Activated CD4-positive, alpha-beta T cell treated with anti-CD3 and anti-CD28 coated beads, Interleukin-2, Interleukin-6, amounts not matched to agents 100 ng/mL and 50 ng/mL, durations not matched to agents 16 hours and 8 hours (primary cell): Measurements from ENCODE around the gene DHRSX.
"Not testable (repeated sequence)": the region's sequence is repeated elsewhere in the genome, so short reads cannot be mapped to it uniquely, and the experiment has no call there.

Experiments used
- DNase-seq: peaks from one replicate; pipeline ENCODE4 v3.0.0-alpha.2; 2020

DHRSX gene

DNA sequence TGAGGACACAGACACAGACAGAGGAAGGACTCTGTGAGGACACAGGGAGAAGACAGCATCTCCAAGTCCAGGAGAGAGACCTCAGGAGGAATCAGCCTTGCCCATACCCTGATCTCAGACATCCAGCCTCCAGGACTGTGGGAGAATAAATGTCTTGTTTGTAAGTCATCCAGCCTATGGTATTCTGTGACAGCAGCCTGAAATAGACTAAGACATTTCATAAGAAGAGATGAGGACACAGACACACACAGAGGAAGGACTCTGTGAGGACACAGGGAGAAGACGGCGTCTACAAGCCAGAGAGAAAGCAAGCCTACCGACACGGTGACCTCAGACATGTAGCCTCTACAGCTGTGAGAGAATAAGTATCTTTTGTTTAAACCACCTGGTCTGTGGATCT, 112.1 kb downstream of the DHRSX start:
- no peak for DNase-seq

DNA sequence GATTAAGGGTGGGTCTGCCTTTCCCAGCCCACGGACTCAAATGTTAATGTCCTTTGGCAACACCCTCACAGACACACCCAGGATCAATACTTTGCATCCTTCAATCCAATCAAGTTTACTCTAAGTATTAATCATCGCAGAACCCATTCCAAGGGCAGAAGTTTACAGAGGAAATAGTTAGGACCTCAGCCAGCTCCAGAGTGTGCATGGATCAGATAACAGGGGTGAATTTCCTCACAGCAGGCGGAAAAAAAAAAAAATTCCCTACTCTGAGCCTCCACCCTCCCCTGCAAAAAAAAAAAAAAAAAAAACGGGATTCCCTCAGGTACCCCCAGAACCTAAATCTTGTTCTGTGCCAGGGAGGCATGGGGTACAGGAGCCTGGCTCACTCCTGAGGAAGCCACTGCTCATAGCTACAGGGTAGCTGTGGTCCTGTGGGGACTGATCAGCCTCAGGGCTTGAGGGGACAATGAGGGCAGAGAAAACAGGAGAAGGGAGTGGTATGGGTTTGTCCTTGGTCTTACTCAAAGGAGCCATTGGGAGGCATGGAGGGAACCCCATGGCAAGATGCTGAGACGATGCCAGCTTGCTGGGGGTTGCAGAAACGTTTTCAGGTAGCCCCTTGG, 113.0 kb downstream of the DHRSX start:
- no peak for DNase-seq

DNA sequence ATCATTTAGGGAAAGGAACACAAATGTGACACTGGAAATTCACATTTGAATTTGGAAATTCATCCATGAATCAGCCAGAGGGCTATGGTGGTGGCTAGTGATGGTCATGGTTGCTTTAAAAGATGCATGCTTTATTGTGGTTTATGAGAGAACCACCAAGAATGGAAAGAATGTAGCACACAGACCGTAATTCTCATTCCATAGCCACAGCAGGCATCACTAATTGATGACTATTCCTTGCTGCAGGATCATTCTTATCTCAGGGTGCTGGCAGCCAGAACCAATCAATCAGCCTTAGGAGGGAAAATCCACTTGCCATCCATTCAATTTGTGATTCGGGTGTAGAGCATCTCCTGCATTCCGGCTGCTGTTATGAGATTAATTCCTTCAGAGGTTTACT, 115.6 kb downstream of the DHRSX start:
- DNase-seq: no peak

DNA sequence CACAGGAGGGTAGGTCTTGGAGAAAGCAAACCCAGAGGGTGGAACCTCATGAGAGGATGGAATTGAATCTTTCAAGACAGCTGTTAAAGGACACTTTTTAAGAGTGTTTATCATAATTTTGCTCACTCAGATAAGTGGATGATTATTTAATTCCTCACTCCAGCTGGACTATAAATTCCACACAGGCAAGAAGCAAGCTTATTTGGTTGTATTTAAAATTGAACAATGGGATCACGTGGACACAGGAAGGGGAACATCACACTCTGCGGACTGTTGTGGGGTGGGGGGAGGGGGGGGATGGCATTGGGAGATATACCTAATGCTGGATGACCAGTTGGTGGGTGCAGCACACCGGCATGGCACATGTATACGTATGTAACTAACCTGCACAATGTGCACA, 116.3 kb downstream of the DHRSX start:
- DNase-seq: no peak

DNA sequence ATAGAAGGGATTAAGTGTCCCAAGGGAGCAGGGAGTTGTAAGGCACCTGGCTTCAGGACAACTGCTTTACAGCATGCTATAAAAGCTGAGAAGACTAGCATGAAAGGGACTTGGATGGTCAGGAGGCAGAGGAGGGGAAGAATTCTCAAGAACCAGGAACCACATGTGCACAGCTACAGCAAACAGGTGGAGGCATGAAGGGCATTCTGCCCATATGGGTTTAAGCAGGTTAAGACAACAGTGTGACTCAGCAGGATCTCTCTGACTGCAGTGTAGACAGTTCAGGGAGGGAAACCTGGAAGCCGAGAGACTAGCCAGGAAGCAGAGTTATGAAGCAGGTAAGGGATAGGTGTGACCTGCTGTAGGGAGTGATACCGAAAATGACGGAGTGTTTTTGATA, 117.0 kb downstream of the DHRSX start:
- no peak for DNase-seq

DNA sequence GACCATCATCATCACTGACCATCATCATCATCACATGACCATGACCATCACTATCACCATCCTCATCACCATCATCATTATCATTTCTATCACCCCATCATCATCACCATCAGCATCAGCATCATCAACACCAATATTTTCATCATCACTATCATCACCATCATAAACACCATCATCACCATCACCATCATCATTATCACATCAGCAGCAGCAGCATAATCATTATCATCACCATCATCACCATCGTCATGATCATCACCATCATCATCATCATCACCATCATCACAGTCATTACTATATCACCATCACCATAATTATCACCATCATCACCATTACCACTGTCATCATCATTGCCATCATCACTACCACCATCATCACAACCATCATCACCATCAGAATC, 117.6 kb downstream of the DHRSX start:
- DNase-seq: no peak

DNA sequence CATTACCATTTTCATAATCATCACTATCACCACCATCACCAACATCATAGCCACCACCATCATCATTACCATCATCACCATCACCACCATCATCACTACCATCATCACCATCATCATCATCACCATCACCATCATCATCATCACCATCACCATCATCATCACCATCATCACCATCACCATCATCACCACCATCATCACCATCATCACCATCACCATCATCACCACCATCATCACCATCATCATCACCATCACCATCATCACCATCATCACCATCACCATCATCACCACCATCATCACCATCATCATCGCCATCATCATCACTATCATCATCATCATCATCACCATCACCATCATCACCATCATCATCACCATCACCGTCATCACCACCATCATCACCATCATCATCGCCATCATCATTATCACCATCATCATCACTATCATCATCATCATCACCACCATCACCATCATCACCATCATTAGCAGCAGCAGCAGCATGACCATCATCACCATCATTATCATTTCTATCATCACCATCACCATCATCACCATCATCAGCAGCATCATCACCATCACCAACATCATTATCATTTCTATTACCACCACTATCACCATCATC, 118.2 kb downstream of the DHRSX start:
- not testable (repeated sequence) for DNase-seq

DNA sequence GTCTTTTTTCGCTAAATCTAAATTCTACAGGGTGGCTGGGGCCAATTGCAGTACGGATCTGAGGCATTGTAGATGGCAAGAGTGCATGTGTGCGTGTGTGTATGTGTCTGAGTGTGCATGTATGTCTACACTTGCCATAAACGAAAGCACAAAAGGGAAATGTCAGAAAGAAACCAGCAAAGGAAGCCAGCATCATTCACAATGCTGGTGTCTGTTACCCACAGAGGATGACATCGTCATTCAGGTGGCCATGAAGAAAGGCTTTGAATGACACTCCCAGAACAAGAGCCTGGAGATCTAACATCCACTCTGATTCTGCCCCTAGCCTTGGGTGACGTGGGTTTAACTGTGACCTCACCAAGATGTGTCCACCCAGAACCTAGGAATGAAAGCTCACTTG, 124.6 kb downstream of the DHRSX start:
- DNase-seq: no peak

DNA sequence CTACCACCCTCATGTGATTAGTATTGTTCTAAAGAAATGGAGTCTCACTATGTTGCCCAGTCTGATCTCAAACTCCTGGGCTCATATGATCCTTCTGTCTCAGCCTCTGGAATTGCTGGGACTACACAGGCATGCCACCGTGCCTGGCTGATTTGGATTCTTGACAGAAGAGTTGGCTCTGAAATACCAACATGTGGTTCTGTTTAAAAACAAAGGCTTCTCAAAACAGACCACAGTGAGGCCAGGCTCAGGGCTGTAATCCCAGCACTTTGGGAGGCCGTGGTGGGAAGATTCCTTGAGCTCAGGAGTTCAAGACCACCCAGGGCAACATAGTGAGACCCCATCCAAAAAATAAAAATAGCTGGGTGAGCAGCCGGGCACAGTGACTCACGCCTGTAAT, 126.7 kb downstream of the DHRSX start:
- no peak for DNase-seq

DNA sequence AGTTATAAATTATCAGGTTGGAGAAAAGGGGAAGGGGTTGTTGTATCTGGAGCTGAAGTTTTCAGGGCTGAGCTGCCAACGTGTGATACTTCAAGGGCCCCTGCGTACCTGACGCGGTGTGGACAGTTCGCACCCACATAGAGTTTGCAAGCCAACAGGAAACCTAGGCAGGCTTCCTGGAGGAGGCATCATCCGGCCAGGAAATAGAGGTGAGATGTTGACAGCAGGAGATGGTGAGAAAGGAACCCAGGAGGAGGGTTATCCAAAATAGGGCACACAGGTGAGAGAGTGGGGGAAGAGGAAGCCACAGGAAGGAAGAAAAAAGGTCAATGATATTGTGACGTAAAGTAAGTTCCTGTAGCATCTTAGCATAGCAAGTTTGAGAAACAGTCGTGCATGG, 127.2 kb downstream of the DHRSX start:
- DNase-seq: no peak

DNA sequence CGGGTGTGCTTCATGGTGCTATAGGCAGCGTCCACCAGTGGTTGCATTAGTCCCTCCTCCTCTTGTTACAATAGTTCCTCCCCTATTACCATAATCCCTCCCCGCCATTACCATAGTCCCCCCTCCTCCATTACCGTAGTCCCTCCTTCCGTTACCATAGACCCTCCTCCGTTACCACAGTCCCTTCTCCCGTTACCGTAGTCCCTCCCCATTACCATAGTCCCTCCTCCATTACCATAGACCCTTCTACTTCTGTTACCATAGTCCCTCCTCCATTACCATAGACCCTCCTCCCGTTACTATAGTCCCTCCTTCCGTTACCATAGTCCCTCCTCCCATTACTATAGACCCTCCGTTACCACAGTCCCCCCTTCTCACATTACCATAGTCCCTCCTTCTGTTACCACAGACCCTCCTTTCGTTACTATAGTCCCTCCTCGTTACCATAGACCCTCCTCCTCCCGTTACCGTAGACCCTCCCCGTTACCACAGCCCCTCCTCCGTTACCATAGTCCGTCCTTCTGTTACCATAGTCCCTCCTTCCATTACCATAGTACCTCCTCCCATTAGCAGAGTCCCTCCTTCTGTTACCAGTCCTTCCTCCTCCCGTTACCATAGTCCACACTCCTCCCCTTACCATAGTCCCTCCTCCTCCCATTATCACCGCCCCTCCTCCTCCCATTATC, 129.6 kb downstream of the DHRSX start:
- no peak for DNase-seq

DNA sequence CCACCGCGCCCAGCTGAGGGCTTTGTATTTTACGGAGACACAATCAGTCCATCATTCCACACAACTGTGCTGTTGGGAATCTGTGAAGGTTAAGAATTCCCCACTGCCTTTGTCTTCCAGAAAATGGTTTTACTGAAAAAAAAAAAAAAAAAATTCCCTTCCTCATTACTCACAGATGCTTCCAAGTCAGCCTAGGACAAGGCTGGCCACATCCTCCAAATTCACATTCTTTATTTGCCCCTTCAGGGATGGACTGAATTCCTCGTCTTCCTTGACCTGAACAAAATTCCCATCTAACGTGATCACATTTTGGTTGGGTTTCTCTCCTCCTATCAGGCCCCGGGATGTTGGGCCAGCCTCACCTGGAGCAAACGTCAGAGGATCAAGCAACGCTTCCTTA, 130.3 kb downstream of the DHRSX start:
- DNase-seq: no peak

DNA sequence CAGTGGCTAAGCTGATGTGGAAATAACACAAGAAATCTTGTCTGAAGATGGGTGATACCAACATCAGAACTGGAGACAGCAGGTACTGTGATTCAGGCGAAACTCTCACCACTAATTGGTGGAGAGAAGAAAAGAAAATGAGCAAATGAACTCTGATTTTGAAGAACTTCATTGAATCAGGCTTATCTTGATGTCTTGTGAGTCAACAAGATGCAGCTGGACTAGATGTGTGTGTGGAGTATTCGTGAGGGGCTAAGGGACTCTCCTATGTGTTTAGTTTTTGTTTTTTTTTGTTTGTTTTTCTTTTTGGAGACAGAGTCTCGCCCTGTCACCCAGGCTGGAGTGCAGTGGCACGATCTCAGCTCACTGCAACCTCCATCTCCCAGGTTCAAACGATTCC, 131.6 kb downstream of the DHRSX start:
- no peak for DNase-seq

DNA sequence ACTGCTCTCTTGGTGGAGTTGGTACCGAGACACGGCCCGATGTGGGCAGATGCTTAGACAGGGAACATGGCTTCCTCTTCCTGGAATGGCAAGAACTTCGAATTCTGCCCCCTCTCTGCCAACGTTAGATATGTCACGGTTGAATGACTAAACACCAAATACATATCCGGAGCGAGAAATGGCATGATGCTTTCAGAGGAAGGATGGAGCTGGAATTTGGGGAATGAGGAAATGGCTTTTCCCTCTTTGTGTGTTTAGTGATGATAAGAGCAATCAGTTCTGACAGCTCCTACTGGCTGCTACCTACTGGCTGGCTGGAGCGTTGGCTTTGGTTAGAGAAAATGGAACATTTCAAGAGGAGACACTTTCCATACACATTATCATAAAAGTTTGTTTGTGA, 140.0 kb downstream of the DHRSX start:
- DNase-seq: no peak

DNA sequence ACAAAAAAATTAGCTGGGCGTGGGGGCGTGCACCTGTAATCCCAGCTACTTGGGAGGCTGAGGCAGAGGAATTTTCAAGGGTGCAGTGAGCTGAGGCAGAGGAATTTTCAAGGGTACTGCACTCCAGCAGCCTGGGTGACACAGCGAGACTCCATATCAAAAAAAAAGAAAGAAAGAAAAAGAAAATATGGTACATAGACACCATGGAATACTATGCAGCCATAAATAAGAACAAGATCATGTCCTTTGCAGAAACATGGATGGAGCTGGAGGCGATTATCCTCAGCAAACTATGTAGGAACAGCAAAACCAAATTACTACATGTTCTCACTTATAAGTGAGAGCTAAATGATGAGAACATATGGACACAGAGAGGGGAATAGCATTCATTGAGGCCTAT, 141.3 kb downstream of the DHRSX start:
- not testable (repeated sequence) for DNase-seq

DNA sequence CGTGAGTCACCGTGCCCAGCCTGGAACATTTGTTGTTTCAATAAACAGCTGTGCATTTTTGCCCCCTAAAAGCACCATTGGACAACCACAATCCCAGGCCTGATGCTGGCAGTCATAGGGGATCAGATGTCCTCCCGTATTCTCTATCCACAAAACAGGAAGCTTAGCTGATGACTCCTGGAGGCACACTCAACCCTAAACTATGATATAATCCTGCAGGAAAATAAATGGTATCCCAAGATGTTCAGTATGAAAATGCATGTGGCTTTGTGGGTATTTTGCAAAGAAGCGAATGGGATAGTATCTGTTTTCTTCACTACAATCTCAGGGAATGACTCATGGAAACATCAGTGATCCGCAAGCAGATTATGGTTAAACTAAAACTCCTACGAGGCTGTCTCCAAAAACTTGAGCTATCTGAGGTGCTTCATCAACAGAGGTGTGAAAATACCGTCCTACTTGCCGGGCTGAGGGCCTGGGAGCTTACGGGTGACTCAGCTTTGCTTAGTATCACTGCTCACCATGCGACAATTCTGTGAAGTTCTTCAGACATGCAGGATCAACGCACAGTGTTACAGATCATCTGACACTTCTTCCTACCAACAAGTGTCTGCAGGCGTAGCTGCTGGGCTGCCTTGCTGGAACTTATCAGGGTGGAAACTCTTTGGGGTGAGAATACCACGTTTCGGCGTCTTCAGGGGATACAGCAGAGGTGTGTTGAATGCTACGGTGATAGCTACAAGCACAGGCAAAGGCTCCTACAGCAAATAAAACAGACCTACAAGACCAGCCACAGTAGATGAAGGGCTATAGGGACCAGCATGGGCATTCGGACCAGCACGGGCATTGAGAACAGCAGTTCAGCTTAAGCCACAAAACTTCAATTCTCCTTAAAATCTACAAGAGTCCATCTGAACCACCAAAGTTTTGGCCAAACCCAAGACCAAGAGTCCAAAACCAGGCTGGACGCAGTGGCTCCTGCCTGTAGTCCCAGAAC, 148.5 kb downstream of the DHRSX start:
- DNase-seq: peak; percentile 15

DNA sequence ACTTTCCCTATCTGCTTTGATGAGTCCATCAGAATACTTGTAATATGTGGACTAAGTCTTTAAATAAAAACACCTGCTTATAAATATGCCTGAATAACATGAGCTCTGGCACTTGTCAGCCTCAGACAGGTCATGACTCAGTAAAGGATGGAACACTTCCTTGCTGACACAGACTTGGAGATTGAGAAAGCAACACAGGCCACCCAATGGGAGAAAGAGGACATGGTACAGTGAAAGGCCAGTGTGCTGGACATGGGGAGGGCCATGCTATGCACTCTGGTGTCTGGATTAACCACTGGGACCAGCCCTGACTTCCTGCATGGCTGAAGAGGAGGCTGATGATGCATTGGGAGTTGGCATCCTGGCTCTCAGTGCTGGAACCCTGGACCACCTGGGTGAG, 149.5 kb downstream of the DHRSX start:
- DNase-seq: no peak

DNA sequence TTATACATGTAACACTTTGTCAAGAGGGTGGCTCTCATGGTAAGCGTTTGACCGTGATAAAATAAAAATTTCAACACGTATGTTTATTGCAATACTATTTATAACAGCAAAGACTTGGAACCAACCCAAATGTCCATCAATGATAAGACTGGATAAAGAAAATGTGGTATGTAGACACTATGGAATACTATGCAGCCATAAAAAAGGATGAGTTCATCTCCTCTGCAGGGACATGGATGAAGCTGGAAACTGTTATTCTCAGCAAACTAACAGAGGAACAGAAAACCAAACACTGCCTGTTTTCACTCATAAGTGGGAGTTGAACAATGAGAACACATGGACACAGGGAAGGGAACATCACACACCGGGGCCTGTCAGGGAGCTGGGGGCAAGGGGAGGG, 150.1 kb downstream of the DHRSX start:
- not testable (repeated sequence) for DNase-seq

DNA sequence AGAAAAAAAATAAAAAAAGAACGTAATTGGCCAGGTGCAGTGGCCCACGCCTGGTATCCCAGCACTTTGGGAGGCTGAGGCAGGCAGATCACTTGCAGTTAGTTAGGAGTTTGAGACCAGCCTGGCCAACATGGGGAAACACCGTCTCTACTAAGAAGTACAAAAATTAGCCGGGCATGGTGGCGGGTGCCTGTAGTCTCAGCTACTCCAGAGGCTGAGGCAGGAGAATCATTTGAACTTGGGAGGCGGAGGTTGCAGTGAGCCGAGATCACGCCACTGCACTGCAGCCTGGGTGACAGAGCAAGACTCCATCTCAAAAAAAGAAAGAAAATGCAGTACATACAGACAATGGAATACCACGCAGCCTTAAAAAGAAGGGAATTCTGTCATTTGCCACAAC, 150.7 kb downstream of the DHRSX start:
- DNase-seq: not testable (repeated sequence)

DNA sequence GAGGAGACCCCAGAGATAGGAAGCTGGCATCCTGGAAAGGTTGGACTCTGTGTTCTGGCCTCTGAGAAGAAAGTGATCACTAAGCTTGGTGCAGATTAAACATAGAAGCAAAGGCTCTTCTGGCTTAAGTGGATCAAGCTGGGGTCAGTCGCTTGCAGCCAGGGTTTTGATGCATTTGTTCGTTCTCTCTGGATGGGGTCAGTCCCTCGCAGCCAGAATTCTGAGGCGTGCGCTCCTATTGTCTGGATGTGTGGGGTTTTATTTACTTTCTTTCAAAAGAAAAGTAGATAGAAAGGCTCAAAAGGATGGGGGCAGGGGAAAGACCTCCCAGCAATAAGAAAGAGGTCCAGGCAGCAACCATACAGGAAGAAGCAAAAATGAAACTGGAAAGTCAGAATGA, 152.6 kb downstream of the DHRSX start:
- DNase-seq: no peak

DNA sequence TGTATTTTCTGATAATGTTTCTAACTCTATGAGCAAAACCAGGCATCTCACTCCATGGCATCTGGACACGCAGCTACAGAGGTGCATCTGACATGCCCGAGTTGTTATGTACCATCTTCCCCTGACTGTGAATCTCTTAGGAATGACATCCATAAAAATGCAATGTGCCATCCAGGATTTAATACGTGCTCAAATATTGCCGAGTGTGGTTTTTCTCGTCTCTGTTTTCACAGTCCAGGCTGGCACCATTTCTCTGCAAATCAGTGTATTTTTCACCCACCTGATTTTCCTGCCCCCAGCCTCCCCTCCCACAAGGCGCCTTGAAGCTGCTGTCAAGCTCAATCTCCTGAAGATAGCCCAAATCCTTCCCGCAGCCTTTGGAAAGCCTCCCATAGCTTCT, 154.6 kb downstream of the DHRSX start:
- no peak for DNase-seq

DNA sequence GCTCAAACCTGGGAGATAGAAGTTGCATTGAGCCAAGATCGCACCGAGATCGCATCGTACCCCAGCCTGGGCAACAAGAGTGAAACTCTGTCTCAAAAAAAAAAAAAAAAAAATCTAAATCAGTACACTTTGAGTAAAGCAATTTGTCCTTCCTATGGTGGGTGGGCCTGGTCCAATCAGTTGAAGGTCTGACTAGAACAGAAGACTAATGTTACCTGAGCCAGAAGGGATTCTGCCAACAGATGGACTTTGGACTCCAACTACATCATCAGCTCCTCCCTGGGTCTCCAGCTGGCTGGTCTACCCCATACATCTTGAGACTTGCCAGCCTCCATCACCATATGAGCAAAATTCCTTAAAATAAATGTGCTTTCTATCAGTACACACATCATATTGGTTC, 155.2 kb downstream of the DHRSX start:
- DNase-seq: no peak

DNA sequence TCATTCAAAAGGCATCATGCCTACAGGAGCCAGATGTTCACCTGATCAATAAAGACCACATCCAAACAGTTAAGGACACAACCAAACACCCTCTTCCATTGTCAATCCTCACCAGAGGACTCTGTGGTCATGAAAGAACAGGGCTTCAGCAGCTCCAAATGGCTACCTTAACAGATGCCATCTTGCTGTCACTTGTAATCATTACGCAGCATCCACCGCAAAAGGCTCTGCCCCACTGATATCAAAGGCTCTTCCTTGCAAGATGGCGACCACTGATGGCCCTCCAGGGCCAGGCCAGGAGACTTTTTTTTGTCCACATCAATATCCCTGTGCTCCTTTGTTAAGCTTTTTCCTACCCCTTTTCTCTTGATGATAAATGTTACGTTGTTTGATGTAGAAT, 157.4 kb downstream of the DHRSX start:
- DNase-seq: no peak
